Measurements from ENCODE around the gene CYB561D1. TPM values are rescaled to one million over a fixed set of nuclear protein-coding genes. Genes with fewer than 3 reads are reported as not detected.

Gene CYB561D1
- total RNA-seq, 2 experiments from 2014 or later: 12.0 to 15.0 TPM

GRCh38 chr1:109531826-109532364 lies 38.0 kb downstream of the CYB561D1 start:
- Histone ChIP-seq H3K4me1 (ENCODE audit: insufficient read depth, low read length) (peaks cover 35% of the 10 kb centered on the region), H3K36me3 (ENCODE audit: insufficient read depth, low read length) (no peaks in the 10 kb centered on the region), H3K9me3 (ENCODE audit: control insufficient read depth in 1 of 2, insufficient read depth in 1 of 2, low read length in 2 of 2) (no peaks in the 10 kb centered on the region), H3K4me3 (ENCODE audit: low read length) (peak overlapping the region; percentile 37), H3K27me3 (ENCODE audit: control insufficient read depth in 1 of 2, insufficient read depth in 2 of 2, low read length in 2 of 2) (no peaks in the 10 kb centered on the region), H3K27ac (ENCODE audit: low read depth in 1 of 2, low read length in 2 of 2) (no peak overlapping the region)
- H3K4me3 Mint-ChIP-seq: peak overlapping the region; percentile 84
- no peak for ATAC-seq (ENCODE audit: poor library complexity)
- H3K36me3 Mint-ChIP-seq (ENCODE audit: low read depth): no peaks in the 10 kb centered on the region
- H3K27ac Mint-ChIP-seq: peak overlapping the region; percentile 35
- no peak for TF ChIP-seq CTCF (IDR thresholded peaks at IDR 0.05)
- ChIA-PET CTCF (interaction anchor here (0.8 to 10.3 kb wide), 23 partner anchors 9 to 419 kb away, joined by 3 to 474 read pairs (median 7); partner anchors contain the start of genes AMIGO1, ATXN7L2, CYB561D1 and GNAI3), POLR2A (interaction anchor here (0.6 to 8.8 kb wide), 10 partner anchors 8 to 292 kb away, joined by 3 to 318 read pairs (median 4); partner anchors contain the start of genes AMIGO1, ATXN7L2, CYB561D1 and GNAI3)
- no peaks in the 10 kb centered on the region for H3K27me3 Mint-ChIP-seq
- DNase-seq: peak in 1 of 14 experiments; percentile 6
- intact Hi-C loops (cut with DNase I, micrococcal nuclease): loop anchor here (1.0 to 5.0 kb wide), 11 partner anchors 15 to 705 kb away; partner anchors contain the start of genes PSMA5 (in 2 of the 2) and CYB561D1 (in 1 of the 2)
- H3K4me1 Mint-ChIP-seq (ENCODE audit: low read depth): peaks cover 35% of the 10 kb centered on the region
- no peaks in the 10 kb centered on the region for H3K9me3 Mint-ChIP-seq

- POLR2A ChIA-PET: interaction anchor here (0.6 to 8.8 kb wide), 14 partner anchors 9 to 319 kb away, joined by 3 to 318 read pairs (median 3); partner anchors contain the start of genes AMIGO1, ATXN7L2, CYB561D1 and GNAI3
These were observed 38.7 kb downstream of the CYB561D1 start for GRCh38 chr1:109532365-109533136.

More at GRCh38 chr1:109532365-109533136, 38.7 kb downstream of the CYB561D1 start:
- Histone ChIP-seq H3K27ac (ENCODE audit: low read depth in 1 of 2, low read length in 2 of 2) (no peak overlapping the region), H3K27me3 (ENCODE audit: control insufficient read depth in 1 of 2, insufficient read depth in 2 of 2, low read length in 2 of 2) (no peaks in the 10 kb centered on the region), H3K4me1 (ENCODE audit: insufficient read depth, low read length) (peaks cover 35% of the 10 kb centered on the region), H3K36me3 (ENCODE audit: insufficient read depth, low read length) (no peaks in the 10 kb centered on the region), H3K4me3 (ENCODE audit: low read length) (peak overlapping the region; percentile 37), H3K9me3 (ENCODE audit: control insufficient read depth in 1 of 2, insufficient read depth in 1 of 2, low read length in 2 of 2) (no peaks in the 10 kb centered on the region)
- CTCF ChIA-PET: interaction anchor here (0.5 to 10.3 kb wide), 39 partner anchors 9 to 919 kb away, joined by 3 to 474 read pairs (median 4); partner anchors contain the start of genes AHCYL1, AMIGO1, ATXN7L2 and CYB561D1
- ATAC-seq (ENCODE audit: poor library complexity) (peak; percentile 92), DNase-seq (peak; percentile 83 to 95 (median 92))
- no peaks in the 10 kb centered on the region for H3K27me3 Mint-ChIP-seq
- no peaks in the 10 kb centered on the region for H3K36me3 Mint-ChIP-seq (ENCODE audit: low read depth)
- H3K27ac Mint-ChIP-seq: peak overlapping the region; percentile 29
- intact Hi-C loops (cut with DNase I, micrococcal nuclease): loop anchor here (1.0 to 5.0 kb wide), 11 partner anchors 30 to 705 kb away; partner anchors contain the start of genes PSMA5 (in 2 of the 2) and CYB561D1 (in 1 of the 2)
- peak; percentile 78 for TF ChIP-seq CTCF (IDR thresholded peaks at IDR 0.05)
- peaks cover 35% of the 10 kb centered on the region for H3K4me1 Mint-ChIP-seq (ENCODE audit: low read depth)
- no peaks in the 10 kb centered on the region for H3K9me3 Mint-ChIP-seq
- peak overlapping the region; percentile 84 for H3K4me3 Mint-ChIP-seq
